Measurements from ENCODE around the gene SIRT6.

- TF ChIP-seq RAD21 (IDR thresholded peaks at IDR 0.05; ENCODE audit: low read depth) = no peak
- no peak for TF ChIP-seq REST (IDR thresholded peaks at IDR 0.05; ENCODE audit: low read depth)
- no peak for TF ChIP-seq CREB1 (IDR thresholded peaks at IDR 0.05; ENCODE audit: low read depth)
- no peak for TF ChIP-seq FOXM1 (IDR thresholded peaks at IDR 0.05; ENCODE audit: borderline replicate concordance, low read depth)
- TF ChIP-seq EP300 (IDR thresholded peaks at IDR 0.05; ENCODE audit: borderline replicate concordance) = no peak
- TF ChIP-seq YY1 (IDR thresholded peaks at IDR 0.05; ENCODE audit: low read depth) = no peak
- TF ChIP-seq USF1 (IDR thresholded peaks at IDR 0.05) = no peak
- TF ChIP-seq TCF12 (IDR thresholded peaks at IDR 0.05; ENCODE audit: low read depth) = no peak
- TF ChIP-seq TEAD4 (IDR thresholded peaks at IDR 0.05) = no peak
Measured at GRCh38 chr19:4178990-4179389, 3.4 kb downstream of the SIRT6 start.

Data from Ishikawa (cell line).